ENCODE measurements around the gene AURKA.
A peak's percentile ranks its signal among the peaks of the same experiment; 100 is the strongest.
"Not testable (repeated sequence)": the region's sequence is repeated elsewhere in the genome, so short reads cannot be mapped to it uniquely, and the experiment has no call there.

The AURKA gene

GRCh38 chr20:56414842-56415765 lies 23.1 kb upstream of the AURKA start:
- H3K4me1 Mint-ChIP-seq: peaks cover 19% of the 10 kb centered on the region
- peaks cover 21% of the 10 kb centered on the region for H3K36me3 Mint-ChIP-seq (ENCODE audit: low read depth)
- no peaks in the 10 kb centered on the region for H3K9me3 Mint-ChIP-seq
- no peaks in the 10 kb centered on the region for H3K27me3 Mint-ChIP-seq (ENCODE audit: low read depth)
- no peak overlapping the region for H3K27ac Mint-ChIP-seq
- H3K4me3 Mint-ChIP-seq: no peak overlapping the region
- TF ChIP-seq CTCF (IDR thresholded peaks at IDR 0.05; ENCODE audit: unreplicated experiment in 3 of 3): no peak

- Mint-ChIP-seq H3K4me3 (peak overlapping the region in 2 of 3 experiments; percentile 57 to 76), H3K36me3 (ENCODE audit: low read depth) (peaks cover 23% of the 10 kb centered on the region), H3K4me1 (peaks cover 23% of the 10 kb centered on the region), H3K27me3 (ENCODE audit: low read depth) (no peaks in the 10 kb centered on the region), H3K27ac (peak overlapping the region; percentile 86 to 96 (median 91)), H3K9me3 (no peaks in the 10 kb centered on the region)
- no peak for TF ChIP-seq CTCF (IDR thresholded peaks at IDR 0.05; ENCODE audit: unreplicated experiment in 3 of 3)
Measured at GRCh38 chr20:56412949-56413348, 20.9 kb upstream of the AURKA start.

GRCh38 chr20:56412473-56412790 lies 20.4 kb upstream of the AURKA start:
- Mint-ChIP-seq H3K27ac (peak overlapping the region; percentile 86 to 96 (median 91)), H3K4me1 (peaks cover 23% of the 10 kb centered on the region)

GRCh38 chr20:56411759-56412472 lies 19.9 kb upstream of the AURKA start, which contains the start of gene CASS4:
CASS4 (plus strand) TSS chr20:56412260; CDS start chr20:56412459, 199 bp downstream.
- H3K4me1 Mint-ChIP-seq: peaks cover 23% of the 10 kb centered on the region
- H3K36me3 Mint-ChIP-seq (ENCODE audit: low read depth): peaks cover 25% of the 10 kb centered on the region
- H3K27ac Mint-ChIP-seq: peak within 1 kb of the TSS; percentile 86 to 96 (median 91)
- H3K27me3 Mint-ChIP-seq (ENCODE audit: low read depth): no peaks in the 10 kb centered on the region
- no peak for TF ChIP-seq CTCF (IDR thresholded peaks at IDR 0.05; ENCODE audit: unreplicated experiment in 3 of 3)
- no peaks in the 10 kb centered on the region for H3K9me3 Mint-ChIP-seq
- H3K4me3 Mint-ChIP-seq: peak within 1 kb of the TSS; percentile 47 to 76 (median 57)

More at GRCh38 chr20:56412473-56412790, 20.4 kb upstream of the AURKA start:
- Mint-ChIP-seq H3K9me3 (no peaks in the 10 kb centered on the region), H3K27me3 (ENCODE audit: low read depth) (no peaks in the 10 kb centered on the region), H3K36me3 (ENCODE audit: low read depth) (peaks cover 23% of the 10 kb centered on the region), H3K4me3 (peak overlapping the region; percentile 47 to 76 (median 57))
- TF ChIP-seq CTCF (IDR thresholded peaks at IDR 0.05; ENCODE audit: unreplicated experiment in 3 of 3): no peak

- H3K9me3 Mint-ChIP-seq; H3K27me3 Mint-ChIP-seq (ENCODE audit: low read depth): not testable (repeated sequence)
- Mint-ChIP-seq H3K27ac (peak overlapping the region; percentile 86 to 96 (median 91)), H3K36me3 (ENCODE audit: low read depth) (peaks cover 31% of the 10 kb centered on the region), H3K4me3 (peak overlapping the region in 2 of 3 experiments; percentile 57 to 76), H3K4me1 (peaks cover 23% of the 10 kb centered on the region)
Measured at GRCh38 chr20:56411287-56411686, 19.3 kb upstream of the AURKA start.

- peaks cover 23% of the 10 kb centered on the region for H3K4me1 Mint-ChIP-seq
- TF ChIP-seq CTCF (IDR thresholded peaks at IDR 0.05; ENCODE audit: unreplicated experiment in 3 of 3): no peak
- H3K4me3 Mint-ChIP-seq: peak overlapping the region in 1 of 3 experiments; percentile 34
- peak overlapping the region; percentile 94 to 98 (median 96) for H3K27ac Mint-ChIP-seq
- H3K36me3 Mint-ChIP-seq (ENCODE audit: low read depth): peaks cover 42% of the 10 kb centered on the region
- H3K9me3 Mint-ChIP-seq: no peaks in the 10 kb centered on the region
- H3K27me3 Mint-ChIP-seq (ENCODE audit: low read depth): no peaks in the 10 kb centered on the region
Measured at GRCh38 chr20:56409956-56410355, 17.9 kb upstream of the AURKA start.
